Posterior cingulate gyrus (tissue), 11 donors: ENCODE measurements around the gene CABLES2.

Source experiments
- DNase-seq, 10 donors: peaks; one replicate each; pipeline versions ENCODE4 v3.0.0 to v3.0.0-alpha.2; 2020 to 2021; ENCODE audit warnings: mixed read lengths in 3 of 10
- intact Hi-C: fragments of 100-400 bp; cut with DNase I; formaldehyde crosslinking; loops from one replicate; pipeline ENCODE4 v1.15.1; 2023

The CABLES2 gene

GRCh38 chr20:62420846-62421715 is 14.0 kb upstream of the CABLES2 start:
- DNase-seq, result no peak
- intact Hi-C loops, result no loop called here

- intact Hi-C loops, result no loop called here
- DNase-seq, result no peak
Observed at GRCh38 chr20:62419759-62420158, 12.7 kb upstream of the CABLES2 start.

- intact Hi-C loops, result no loop called here
Observed at GRCh38 chr20:62418709-62419487, 11.8 kb upstream of the CABLES2 start.

GRCh38 chr20:62417981-62418708 is 11.1 kb upstream of the CABLES2 start:
- intact Hi-C loops, result no loop called here
- no peak for DNase-seq

More at GRCh38 chr20:62418709-62419487, 11.8 kb upstream of the CABLES2 start:
- DNase-seq, result no peak

- no peak for DNase-seq
- intact Hi-C loops, result no loop called here
Observed at GRCh38 chr20:62416651-62417637, 9.9 kb upstream of the CABLES2 start.

- intact Hi-C loops, result no loop called here
Observed at GRCh38 chr20:62415354-62416111, 8.4 kb upstream of the CABLES2 start.

GRCh38 chr20:62413896-62414481 is 6.9 kb upstream of the CABLES2 start:
- intact Hi-C loops, result loop anchor here (5.0 kb wide), 1 partner anchor 203 kb away; no protein-coding TSS in a partner anchor
- DNase-seq, result no peak

More at GRCh38 chr20:62415354-62416111, 8.4 kb upstream of the CABLES2 start:
- no peak for DNase-seq

- intact Hi-C loops, result loop anchor here (5.0 kb wide), 1 partner anchor 204 kb away; no protein-coding TSS in a partner anchor
- DNase-seq, result no peak
Observed at GRCh38 chr20:62413025-62413570, 6.0 kb upstream of the CABLES2 start.

- no peak for DNase-seq
- intact Hi-C loops, result loop anchor here (5.0 kb wide), 1 partner anchor 205 kb away; no protein-coding TSS in a partner anchor
Observed at GRCh38 chr20:62412194-62413024, 5.3 kb upstream of the CABLES2 start.

GRCh38 chr20:62411479-62412193 is 4.6 kb upstream of the CABLES2 start:
- intact Hi-C loops, result loop anchor here (5.0 kb wide), 1 partner anchor 206 kb away; no protein-coding TSS in a partner anchor
- DNase-seq, result no peak

GRCh38 chr20:62410746-62411478 is 3.8 kb upstream of the CABLES2 start:
- intact Hi-C loops, result loop anchor here (5.0 kb wide), 1 partner anchor 206 kb away; no protein-coding TSS in a partner anchor
- no peak for DNase-seq

- intact Hi-C loops, result loop anchor here (5.0 kb wide), 1 partner anchor 207 kb away; no protein-coding TSS in a partner anchor
- peak in 1 of 10 donors; percentile 21 for DNase-seq
Observed at GRCh38 chr20:62409931-62410745, 3.1 kb upstream of the CABLES2 start.

- intact Hi-C loops, result no loop called here
- no peak for DNase-seq
Observed at GRCh38 chr20:62409086-62409853, 2.2 kb upstream of the CABLES2 start.

- intact Hi-C loops, result no loop called here
- no peak for DNase-seq
Observed at GRCh38 chr20:62408640-62409039, 1.6 kb upstream of the CABLES2 start.
